Inferior parietal cortex (tissue), 1 donor: ENCODE data around the gene TBC1D9.

Experiments used
- DNase-seq: peaks from one replicate; pipeline ENCODE4 v3.0.0-alpha.2; 2016; ENCODE audit errors: extremely low spot score

Gene TBC1D9

GRCh38 chr4:140622333-140622958, 133.7 kb downstream of the TBC1D9 start:
- DNase-seq = no peak

GRCh38 chr4:140621161-140621560, 135.0 kb downstream of the TBC1D9 start:
- no peak for DNase-seq

GRCh38 chr4:140617499-140618248, 138.5 kb downstream of the TBC1D9 start:
- DNase-seq = no peak

- DNase-seq = no peak
Measured at GRCh38 chr4:140615451-140615850, 140.7 kb downstream of the TBC1D9 start.

- no peak for DNase-seq
Measured at GRCh38 chr4:140612357-140612756, 143.8 kb downstream of the TBC1D9 start.

GRCh38 chr4:140611854-140612253, 144.3 kb downstream of the TBC1D9 start:
- DNase-seq = no peak

- DNase-seq = peak; percentile 75
Measured at GRCh38 chr4:140609548-140610425, 146.4 kb downstream of the TBC1D9 start.

- no peak for DNase-seq
Measured at GRCh38 chr4:140607852-140608251, 148.3 kb downstream of the TBC1D9 start.

- DNase-seq = no peak
Measured at GRCh38 chr4:140604544-140604943, 151.6 kb downstream of the TBC1D9 start.

- no peak for DNase-seq
Measured at GRCh38 chr4:140603286-140603685, 152.9 kb downstream of the TBC1D9 start.

GRCh38 chr4:140602714-140603113, 153.5 kb downstream of the TBC1D9 start:
- DNase-seq = no peak

GRCh38 chr4:140600408-140600807, 155.8 kb downstream of the TBC1D9 start:
- no peak for DNase-seq

GRCh38 chr4:140595065-140595464, 161.1 kb downstream of the TBC1D9 start:
- DNase-seq = no peak

- no peak for DNase-seq
Measured at GRCh38 chr4:140584439-140584838, 171.7 kb downstream of the TBC1D9 start.

GRCh38 chr4:140581078-140581477, 175.1 kb downstream of the TBC1D9 start:
- no peak for DNase-seq

GRCh38 chr4:140579278-140579677, 176.9 kb downstream of the TBC1D9 start:
- DNase-seq = no peak

GRCh38 chr4:140575489-140575888, 180.7 kb downstream of the TBC1D9 start:
- no peak for DNase-seq

GRCh38 chr4:140571620-140572019, 184.6 kb downstream of the TBC1D9 start:
- DNase-seq = no peak
